Neural crest cell (in vitro differentiated cells): ENCODE measurements around the gene DNAH6. TPM values are rescaled to one million over a fixed set of nuclear protein-coding genes. Genes with fewer than 3 reads are reported as not detected.
A peak's percentile ranks its signal among the peaks of the same experiment; 100 is the strongest.

ENCODE experiments used
- DNase-seq: peaks from one replicate; pipeline ENCODE4 v3.0.0; 2021; ENCODE audit warnings: low read depth, mixed read lengths, low spot score
- H3K27ac Mint-ChIP-seq: one replicate; pipeline ENCODE4 v1.8.0; 2021; ENCODE audit warnings: mild to moderate bottlenecking, mixed read lengths; ENCODE audit not compliant: unreplicated experiment
- H3K27me3 Mint-ChIP-seq: 2 replicates; pipeline ENCODE4 v1.8.0; 2021; ENCODE audit warnings: low read depth, mild to moderate bottlenecking, mixed read lengths
- H3K36me3 Mint-ChIP-seq: 2 replicates; pipeline ENCODE4 v1.8.0; 2021; ENCODE audit warnings: low read depth, mild to moderate bottlenecking, mixed read lengths
- H3K4me1 Mint-ChIP-seq: 2 replicates; pipeline ENCODE4 v1.8.0; 2021; ENCODE audit warnings: mixed read lengths
- H3K4me3 Mint-ChIP-seq: one replicate; pipeline ENCODE4 v1.8.0; 2021; ENCODE audit warnings: mild to moderate bottlenecking, mixed read lengths
- H3K9me3 Mint-ChIP-seq: 2 replicates; pipeline ENCODE4 v1.8.0; 2021; ENCODE audit warnings: mixed read lengths
- total RNA-seq: library from RNA; stranded (reverse); gene quantifications from 2 replicates; pipeline ENCODE4 v1.2.1, GENCODE V29; 2021
- TF ChIP-seq, protein P1 (sequence below): fragments of 200-600 bp; sonication (generic); conservative IDR thresholded peaks from 2 replicates; pipeline ENCODE4 v1.5.0; 2021; ENCODE audit warnings: antibody characterized with exemption, mild to moderate bottlenecking

The DNAH6 gene
- total RNA-seq, 1 donor from 2014 or later, result 2.8 TPM

DNA sequence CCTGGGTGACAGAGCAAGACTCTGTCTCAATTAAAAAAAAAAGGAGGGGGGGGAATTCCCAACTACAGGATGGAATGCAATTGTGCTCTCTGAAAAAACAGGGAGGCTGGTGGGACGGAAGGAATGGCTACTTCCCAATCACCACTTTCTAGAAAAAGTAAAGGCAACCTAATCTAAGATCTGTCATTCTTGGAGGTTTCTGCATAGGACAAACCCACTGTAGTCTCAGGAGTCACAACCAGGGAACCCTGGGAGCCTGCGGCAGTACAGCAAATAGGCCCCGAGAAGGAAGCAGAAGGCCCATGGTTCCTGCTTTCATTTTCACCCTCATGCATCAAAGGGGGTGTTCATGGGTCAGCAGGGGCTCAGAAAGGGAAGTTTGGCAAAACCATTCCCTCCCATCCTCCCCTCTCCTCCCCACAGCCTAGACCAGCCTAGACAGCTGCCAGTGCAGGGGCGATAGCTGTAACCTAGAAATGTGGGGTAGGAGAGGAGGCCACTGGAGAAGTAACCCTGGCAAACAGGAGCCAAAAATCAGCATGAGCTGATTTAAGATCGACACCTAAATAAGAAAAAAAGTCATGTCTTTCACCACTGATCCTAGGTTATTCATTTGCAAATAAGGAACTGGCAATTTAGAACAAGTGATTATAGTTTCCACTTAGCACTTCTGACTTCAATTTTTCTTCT, 316.6 kb downstream of the DNAH6 start:
- Mint-ChIP-seq H3K4me1 (peaks cover 5% of the 10 kb centered on the region), H3K27me3 (no peaks in the 10 kb centered on the region)
- TF ChIP-seq, protein P1, sequence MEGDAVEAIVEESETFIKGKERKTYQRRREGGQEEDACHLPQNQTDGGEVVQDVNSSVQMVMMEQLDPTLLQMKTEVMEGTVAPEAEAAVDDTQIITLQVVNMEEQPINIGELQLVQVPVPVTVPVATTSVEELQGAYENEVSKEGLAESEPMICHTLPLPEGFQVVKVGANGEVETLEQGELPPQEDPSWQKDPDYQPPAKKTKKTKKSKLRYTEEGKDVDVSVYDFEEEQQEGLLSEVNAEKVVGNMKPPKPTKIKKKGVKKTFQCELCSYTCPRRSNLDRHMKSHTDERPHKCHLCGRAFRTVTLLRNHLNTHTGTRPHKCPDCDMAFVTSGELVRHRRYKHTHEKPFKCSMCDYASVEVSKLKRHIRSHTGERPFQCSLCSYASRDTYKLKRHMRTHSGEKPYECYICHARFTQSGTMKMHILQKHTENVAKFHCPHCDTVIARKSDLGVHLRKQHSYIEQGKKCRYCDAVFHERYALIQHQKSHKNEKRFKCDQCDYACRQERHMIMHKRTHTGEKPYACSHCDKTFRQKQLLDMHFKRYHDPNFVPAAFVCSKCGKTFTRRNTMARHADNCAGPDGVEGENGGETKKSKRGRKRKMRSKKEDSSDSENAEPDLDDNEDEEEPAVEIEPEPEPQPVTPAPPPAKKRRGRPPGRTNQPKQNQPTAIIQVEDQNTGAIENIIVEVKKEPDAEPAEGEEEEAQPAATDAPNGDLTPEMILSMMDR, result no peak

DNA sequence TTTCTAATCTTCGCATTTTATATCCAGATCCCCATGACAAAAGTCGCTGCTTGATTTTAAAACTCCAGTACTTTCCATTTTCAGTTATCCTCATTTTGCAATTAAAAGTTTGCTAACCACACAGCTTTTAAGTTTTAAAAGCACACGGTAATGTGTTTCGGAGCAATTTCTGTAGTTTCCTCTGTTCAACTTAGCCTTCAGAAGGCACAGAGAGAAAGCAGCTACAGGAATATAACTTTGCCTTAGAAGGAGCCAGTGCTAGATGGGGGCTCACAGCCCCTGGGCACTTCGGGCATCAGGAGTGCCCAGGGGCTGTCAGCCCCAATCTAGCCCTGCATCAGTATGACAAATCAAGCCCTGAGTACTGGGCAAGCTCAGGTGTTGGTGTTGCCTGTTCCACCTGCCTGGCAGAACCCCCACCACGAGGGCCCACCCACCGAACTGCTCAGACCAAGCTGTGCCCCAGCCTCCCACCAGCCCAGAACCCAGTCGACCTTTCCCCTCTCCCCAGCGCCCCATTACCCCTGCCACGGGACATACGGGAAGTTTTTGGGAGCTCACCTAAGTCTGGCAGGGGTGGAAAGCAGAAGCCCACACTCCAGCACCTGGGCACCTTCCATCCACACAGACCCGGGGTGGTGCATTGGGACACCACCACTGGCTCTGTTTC, 317.3 kb downstream of the DNAH6 start:
- Mint-ChIP-seq H3K27ac (no peak overlapping the region), H3K9me3 (peaks cover 8% of the 10 kb centered on the region), H3K36me3 (peaks cover 11% of the 10 kb centered on the region), H3K4me1 (peaks cover 5% of the 10 kb centered on the region), H3K27me3 (no peaks in the 10 kb centered on the region), H3K4me3 (no peak overlapping the region)
- no peak for DNase-seq
- TF ChIP-seq, protein P1, result no peak

More for the DNA sequence above, 316.6 kb downstream of the DNAH6 start:
- no peak overlapping the region for H3K4me3 Mint-ChIP-seq
- H3K9me3 Mint-ChIP-seq, result peaks cover 8% of the 10 kb centered on the region
- DNase-seq, result no peak
- peaks cover 11% of the 10 kb centered on the region for H3K36me3 Mint-ChIP-seq
- peak overlapping the region; percentile 19 for H3K27ac Mint-ChIP-seq

DNA sequence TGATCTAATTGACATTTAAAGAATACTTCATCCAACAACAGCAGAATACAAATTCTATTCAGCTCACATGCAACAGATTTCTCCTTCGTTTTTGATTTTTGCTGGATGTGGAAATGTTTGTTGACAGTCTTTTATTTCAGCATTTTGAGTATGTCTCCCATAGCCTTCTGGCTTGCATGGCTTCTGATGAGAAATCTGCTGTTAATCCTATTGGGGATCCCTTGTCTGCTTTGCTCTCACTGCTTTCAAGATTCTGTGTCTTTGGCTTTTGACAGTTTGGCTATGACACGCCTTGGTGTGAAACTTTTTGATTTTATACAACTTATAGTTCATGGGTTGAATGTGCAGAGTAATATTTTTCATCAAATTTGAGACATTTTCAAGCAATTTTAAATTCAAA, 319.9 kb downstream of the DNAH6 start:
- H3K4me1 Mint-ChIP-seq, result peaks cover 11% of the 10 kb centered on the region
- no peak overlapping the region for H3K27ac Mint-ChIP-seq
- no peak overlapping the region for H3K4me3 Mint-ChIP-seq
- H3K9me3 Mint-ChIP-seq, result peaks cover 8% of the 10 kb centered on the region
- peaks cover 11% of the 10 kb centered on the region for H3K36me3 Mint-ChIP-seq
- H3K27me3 Mint-ChIP-seq, result no peaks in the 10 kb centered on the region
- TF ChIP-seq, protein P1, result no peak
- DNase-seq, result no peak

DNA sequence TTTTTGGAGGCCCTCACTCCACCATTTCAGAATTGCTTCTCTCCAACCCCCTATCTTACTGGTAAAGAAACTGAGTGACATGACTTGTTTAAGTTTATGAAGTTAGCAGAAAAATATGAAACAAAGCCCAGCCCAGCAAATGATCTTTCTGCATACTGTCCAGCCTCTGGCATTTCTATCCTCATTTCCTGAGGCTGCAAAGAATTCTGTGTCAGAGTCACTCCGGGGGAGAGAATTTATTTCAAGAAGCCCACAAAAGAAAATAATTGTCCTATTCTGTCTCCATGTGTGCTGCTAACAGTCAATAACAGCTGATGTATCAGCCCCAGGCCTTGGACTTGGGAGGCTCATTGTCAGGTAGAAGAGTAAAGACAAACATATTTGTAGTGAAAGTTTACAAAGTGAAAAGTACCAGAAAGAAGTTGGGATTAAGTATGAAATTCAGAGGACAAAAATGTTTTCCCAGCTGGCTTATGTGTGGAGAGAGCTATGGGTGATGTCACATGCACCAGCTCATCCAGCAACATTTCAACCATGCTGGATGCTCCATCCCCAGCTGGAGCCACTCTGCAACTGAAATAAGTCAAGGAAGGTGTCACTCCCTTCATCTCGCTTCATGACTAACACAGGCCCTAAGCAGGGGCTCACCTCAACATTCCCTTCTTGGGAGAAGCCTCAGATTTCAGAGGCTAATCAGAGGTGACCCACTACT, 322.3 kb downstream of the DNAH6 start:
- Mint-ChIP-seq H3K4me3 (no peak overlapping the region), H3K4me1 (peaks cover 11% of the 10 kb centered on the region), H3K27ac (no peak overlapping the region), H3K36me3 (peaks cover 11% of the 10 kb centered on the region), H3K27me3 (no peaks in the 10 kb centered on the region), H3K9me3 (peaks cover 8% of the 10 kb centered on the region)
- TF ChIP-seq, protein P1, result no peak
- no peak for DNase-seq

DNA sequence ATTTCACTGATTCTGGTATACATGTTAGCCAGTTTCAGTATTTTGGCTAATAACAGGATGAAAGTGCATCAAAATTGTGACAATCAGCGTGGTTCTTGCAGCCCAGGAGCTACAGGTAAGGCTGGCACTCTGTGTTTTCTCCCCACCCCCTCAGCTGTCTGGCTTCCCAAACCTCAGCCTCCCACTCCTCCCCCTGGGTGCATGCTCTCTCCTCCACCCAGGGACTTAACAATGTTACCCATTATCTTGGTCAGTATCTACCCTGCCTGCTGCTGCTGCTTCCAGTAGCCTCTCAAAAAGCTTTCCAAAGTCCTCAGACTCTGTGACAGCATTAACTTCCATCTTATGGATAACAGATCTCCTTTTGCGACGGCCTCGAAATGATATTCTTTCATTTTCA, 323.6 kb downstream of the DNAH6 start:
- Mint-ChIP-seq H3K4me1 (peaks cover 11% of the 10 kb centered on the region), H3K27me3 (no peaks in the 10 kb centered on the region), H3K9me3 (peaks cover 8% of the 10 kb centered on the region), H3K4me3 (no peak overlapping the region), H3K36me3 (peaks cover 11% of the 10 kb centered on the region), H3K27ac (no peak overlapping the region)
- TF ChIP-seq, protein P1, result no peak
- DNase-seq, result no peak
